Keratinocyte (primary cell): ENCODE data around the gene MDFI. TPM values are rescaled to one million over a fixed set of nuclear protein-coding genes. Genes with fewer than 3 reads are reported as not detected.

Experiments
- DNase-seq: peaks from one replicate; pipeline ENCODE4 v3.0.0-alpha.2; 2011; ENCODE audit warnings: low read depth, missing footprints, low spot score
- FAIRE-seq: peaks from 2 replicates; lab custom pipeline; 2011; peaks lifted over from hg19 to GRCh38; lab: Jason Lieb, UNC
- H2AFZ ChIP-seq: 2 replicates; pipeline ENCODE4 v1.6.0; 2012; ENCODE audit warnings: low read length, control low read depth, inconsistent platforms; ENCODE audit not compliant: control insufficient read depth
- H3K27ac ChIP-seq: 2 replicates; pipeline ENCODE4 v1.5.1; 2011; ENCODE audit warnings: low read length; ENCODE audit not compliant: control insufficient read depth, insufficient read depth
- H3K27me3 ChIP-seq: 3 replicates; pipeline ENCODE4 v1.6.0; 2011; ENCODE audit warnings: low read length; ENCODE audit not compliant: control insufficient read depth, insufficient read depth; ENCODE audit errors: extremely low read depth
- H3K36me3 ChIP-seq, 2 experiments: 2 replicates in 1 of 2; 3 replicates in 1 of 2; pipeline ENCODE4 v1.5.1; 2011; ENCODE audit warnings: low read length in 2 of 2, mild to moderate bottlenecking in 1 of 2; ENCODE audit not compliant: control insufficient read depth in 2 of 2, insufficient read depth in 2 of 2; ENCODE audit errors: extremely low read depth in 1 of 2
- H3K4me1 ChIP-seq: 3 replicates; pipeline ENCODE4 v1.5.1; 2011; ENCODE audit warnings: low read length; ENCODE audit not compliant: control insufficient read depth, insufficient read depth; ENCODE audit errors: extremely low read depth
- H3K4me2 ChIP-seq: 3 replicates; pipeline ENCODE4 v1.6.0; 2011; ENCODE audit warnings: low read depth, low read length; ENCODE audit not compliant: control insufficient read depth, insufficient read depth; ENCODE audit errors: extremely low read depth
- H3K4me3 ChIP-seq, 3 experiments: fragments of 200-600 bp in 1 of 3; sonication (generic) in 1 of 3; 2 replicates in 2 of 3; 3 replicates in 1 of 3; pipeline ENCODE4 v1.5.1; 2011 to 2016; ENCODE audit warnings: low read length in 3 of 3, mild to moderate bottlenecking in 3 of 3, control low read depth in 2 of 3, inconsistent platforms in 1 of 3, low read depth in 1 of 3, mixed read lengths in 1 of 3, mixed run types in 1 of 3, moderate library complexity in 1 of 3; ENCODE audit not compliant: control insufficient read depth in 2 of 3, insufficient read depth in 2 of 3; ENCODE audit errors: extremely low read depth in 1 of 3
- H3K79me2 ChIP-seq: 2 replicates; pipeline ENCODE4 v1.6.0; 2012; ENCODE audit warnings: low read length; ENCODE audit not compliant: control insufficient read depth, insufficient read depth
- H3K9ac ChIP-seq: 3 replicates; pipeline ENCODE4 v1.6.0; 2011; ENCODE audit warnings: low read length; ENCODE audit not compliant: control insufficient read depth, insufficient read depth; ENCODE audit errors: extremely low read depth
- H3K9me1 ChIP-seq: 3 replicates; pipeline ENCODE4 v1.6.0; 2011; ENCODE audit warnings: low read length; ENCODE audit not compliant: control insufficient read depth, insufficient read depth; ENCODE audit errors: extremely low read depth
- H3K9me3 ChIP-seq: 2 replicates; pipeline ENCODE4 v1.5.1; 2012; ENCODE audit warnings: low read depth, low read length; ENCODE audit not compliant: control insufficient read depth
- H4K20me1 ChIP-seq: 3 replicates; pipeline ENCODE4 v1.6.0; 2011; ENCODE audit warnings: low read length; ENCODE audit not compliant: control insufficient read depth, insufficient read depth; ENCODE audit errors: extremely low read depth
- EZH2 ChIP-seq: IDR thresholded peaks from one replicate; pipeline ENCODE4 v1.6.1; 2012; ENCODE audit warnings: inconsistent platforms, mild to moderate bottlenecking, low read length, moderate library complexity
- dilution Hi-C: fragments of 300-500 bp; cut with MboI; formaldehyde crosslinking; loops from one replicate; pipeline ENCODE4 v1.7.0; 2020; ENCODE audit warnings: low sequenced_read_pairs; ENCODE audit not compliant: extremely low pct_ligation_motif_present
- polyA minus RNA-seq, 3 experiments: library from RNA; depleted of rRNA, polyadenylated mRNA; stranded (reverse); fragments of >200 nt; gene quantifications; 1 replicate in 1 of 3; 2 replicates in 1 of 3; 3 replicates in 1 of 3; pipeline ENCODE4 v1.2.3, GENCODE V29; 2011
- polyA plus RNA-seq, 5 experiments: library from polyadenylated mRNA; depleted of rRNA in 3 of 5; stranded (reverse) in 3 of 5; stranded (forward) in 1 of 5; unstranded in 1 of 5; fragments of >200 nt; gene quantifications; 1 replicate in 1 of 5; 2 replicates in 3 of 5; 3 replicates in 1 of 5; pipeline versions ENCODE4 v1.2.1 to v1.2.3, GENCODE V29; 2011 to 2012; ENCODE audit warnings: missing spikeins in 2 of 5, low read depth in 1 of 5, low replicate concordance in 1 of 5
- TF ChIP-seq, protein P1 (sequence below), 3 experiments: IDR thresholded peaks in 1 of 3; conservative IDR thresholded peaks in 1 of 3; optimal IDR thresholded peaks in 1 of 3; 2 replicates in 2 of 3; 3 replicates in 1 of 3; pipeline versions ENCODE3 to v1.5.1; 2011; ENCODE audit warnings: low read length in 3 of 3, mild to moderate bottlenecking in 3 of 3, moderate library complexity in 2 of 3, control low read depth in 1 of 3, inconsistent platforms in 1 of 3; ENCODE audit not compliant: insufficient read depth in 2 of 3; ENCODE audit errors: extremely low read depth in 1 of 3

The MDFI gene, protein sequence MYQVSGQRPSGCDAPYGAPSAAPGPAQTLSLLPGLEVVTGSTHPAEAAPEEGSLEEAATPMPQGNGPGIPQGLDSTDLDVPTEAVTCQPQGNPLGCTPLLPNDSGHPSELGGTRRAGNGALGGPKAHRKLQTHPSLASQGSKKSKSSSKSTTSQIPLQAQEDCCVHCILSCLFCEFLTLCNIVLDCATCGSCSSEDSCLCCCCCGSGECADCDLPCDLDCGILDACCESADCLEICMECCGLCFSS
- polyA plus RNA-seq (60.1 to 104 TPM (median 76.2 TPM) in 3 replicates), polyA minus RNA-seq (32.9 to 60.9 TPM (median 37.5 TPM) in 3 replicates)
- polyA plus RNA-seq (2011; ENCODE audit: low read depth): 11.8 TPM
- 51.0 and 110 TPM in 2 replicates for polyA plus RNA-seq (2011; cell fraction: cytosol; rRNA removed)
- 108 and 157 TPM in 2 replicates for polyA plus RNA-seq (2011; cell fraction: nucleus; rRNA removed)
- 37.2 and 90.1 TPM in 2 replicates for polyA plus RNA-seq (2012; ENCODE audit: low replicate concordance)
- polyA minus RNA-seq (2011; cell fraction: cytosol; rRNA and poly(A)+ RNA removed): 109 TPM
- polyA minus RNA-seq (2011; cell fraction: nucleus; rRNA and poly(A)+ RNA removed): 32.3 and 41.4 TPM in 2 replicates

DNA sequence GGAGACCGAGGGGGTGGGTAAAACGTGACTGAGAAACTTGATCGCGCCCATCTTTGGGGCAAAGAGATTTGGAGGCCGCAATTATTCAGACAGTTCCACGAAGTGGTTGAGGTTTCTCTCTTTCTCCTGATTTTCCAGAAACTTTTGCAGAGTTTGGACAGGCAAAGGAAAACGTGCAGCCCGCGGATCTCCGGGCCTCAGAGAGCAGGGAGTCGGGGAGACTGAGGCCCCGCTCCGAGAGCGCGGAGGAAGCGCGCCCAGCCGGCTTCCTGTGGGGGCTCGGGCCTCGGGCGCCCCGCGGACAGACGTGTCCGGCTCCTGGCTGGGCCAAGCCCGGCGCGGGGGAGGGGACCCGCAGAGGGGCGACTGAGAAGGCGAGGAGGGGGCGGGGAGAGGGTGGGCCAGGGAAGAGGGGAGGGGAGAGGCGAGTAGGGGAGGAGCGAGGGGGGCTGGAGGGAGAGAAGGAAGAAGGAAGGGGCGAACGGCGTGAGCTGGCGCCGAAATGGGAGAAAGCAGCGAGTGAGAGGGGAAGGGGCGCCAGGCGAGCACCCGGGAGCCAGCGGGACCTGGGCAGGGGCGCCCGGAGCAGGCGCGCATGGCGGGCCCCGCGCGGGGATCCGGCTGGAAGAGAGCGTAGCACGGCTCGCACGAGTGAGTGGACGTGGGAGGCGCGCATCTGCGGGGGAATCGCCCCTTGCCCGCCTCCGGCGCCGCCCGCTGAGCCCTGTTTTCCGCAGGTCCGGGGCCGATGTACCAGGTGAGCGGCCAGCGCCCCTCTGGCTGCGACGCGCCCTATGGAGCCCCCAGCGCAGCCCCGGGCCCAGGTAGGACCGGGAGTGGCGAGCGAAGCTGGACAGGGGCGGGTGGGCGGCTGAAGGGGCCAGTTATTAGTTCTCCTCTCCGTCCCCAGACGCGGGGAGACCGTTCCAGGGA lies at the start of gene MDFI:
TSS of gene MDFI (plus strand) at position 467 of the 933 bp plus-strand sequence. CDS start at position 749, 282 bp downstream.
- dilution Hi-C loops: no loop called here
- H3K4me2 ChIP-seq: peak within 1 kb of the TSS; percentile 74

DNA sequence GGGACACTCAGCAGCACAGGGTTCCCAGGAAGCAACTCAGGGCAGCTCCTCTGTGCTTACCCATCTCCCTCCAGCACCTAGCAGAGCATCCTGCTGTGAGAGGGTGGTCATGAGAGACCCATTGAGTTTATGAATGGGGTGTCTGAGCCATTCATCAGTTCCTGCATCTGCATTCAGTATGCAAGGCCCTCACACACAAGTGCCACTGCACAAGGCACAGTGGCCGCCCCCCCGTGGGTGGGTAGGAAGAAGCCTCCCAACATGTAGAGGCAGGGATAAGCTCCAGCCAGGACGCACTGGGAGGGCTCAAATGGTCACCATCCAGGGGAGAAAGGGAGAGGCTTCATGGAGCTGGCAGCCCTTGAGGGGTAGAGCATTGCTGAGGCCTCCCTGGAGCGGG lies 49.0 kb upstream of the MDFI start:
- Histone ChIP-seq H4K20me1 (peaks cover 5% of the 10 kb centered on the region), H3K4me1 (no peaks in the 10 kb centered on the region), H3K9me3 (no peaks in the 10 kb centered on the region), H3K36me3 (peaks cover 5 to 16% of the 10 kb centered on the region in 2 experiments), H2AFZ (no peak overlapping the region), H3K9me1 (no peaks in the 10 kb centered on the region), H3K79me2 (no peaks in the 10 kb centered on the region), H3K27ac (no peak overlapping the region), H3K4me3 (no peak overlapping the region), H3K27me3 (no peaks in the 10 kb centered on the region), H3K4me2 (no peak overlapping the region), H3K9ac (no peak overlapping the region)
- FAIRE-seq: no peak
- no peak for TF ChIP-seq EZH2
- TF ChIP-seq, protein P1, sequence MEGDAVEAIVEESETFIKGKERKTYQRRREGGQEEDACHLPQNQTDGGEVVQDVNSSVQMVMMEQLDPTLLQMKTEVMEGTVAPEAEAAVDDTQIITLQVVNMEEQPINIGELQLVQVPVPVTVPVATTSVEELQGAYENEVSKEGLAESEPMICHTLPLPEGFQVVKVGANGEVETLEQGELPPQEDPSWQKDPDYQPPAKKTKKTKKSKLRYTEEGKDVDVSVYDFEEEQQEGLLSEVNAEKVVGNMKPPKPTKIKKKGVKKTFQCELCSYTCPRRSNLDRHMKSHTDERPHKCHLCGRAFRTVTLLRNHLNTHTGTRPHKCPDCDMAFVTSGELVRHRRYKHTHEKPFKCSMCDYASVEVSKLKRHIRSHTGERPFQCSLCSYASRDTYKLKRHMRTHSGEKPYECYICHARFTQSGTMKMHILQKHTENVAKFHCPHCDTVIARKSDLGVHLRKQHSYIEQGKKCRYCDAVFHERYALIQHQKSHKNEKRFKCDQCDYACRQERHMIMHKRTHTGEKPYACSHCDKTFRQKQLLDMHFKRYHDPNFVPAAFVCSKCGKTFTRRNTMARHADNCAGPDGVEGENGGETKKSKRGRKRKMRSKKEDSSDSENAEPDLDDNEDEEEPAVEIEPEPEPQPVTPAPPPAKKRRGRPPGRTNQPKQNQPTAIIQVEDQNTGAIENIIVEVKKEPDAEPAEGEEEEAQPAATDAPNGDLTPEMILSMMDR (optimal IDR thresholded peaks at IDR 0.05 in 1 of 3, IDR thresholded peaks at IDR 0.05 in 1 of 3, conservative IDR thresholded peaks at IDR 0.05 in 1 of 3; ENCODE audit: extremely low read depth in 1 of 3, insufficient read depth in 2 of 3, low read length in 3 of 3): no peak
- no peak for DNase-seq
- dilution Hi-C loops: no loop called here

More for the DNA sequence above, at the start of gene MDFI:
- H3K9ac ChIP-seq: peak within 1 kb of the TSS; percentile 93
- H3K4me1 ChIP-seq: peaks cover 43% of the 10 kb centered on the region
- peaks cover 14 to 23% of the 10 kb centered on the region in 2 experiments for H3K36me3 ChIP-seq
- TF ChIP-seq, protein P1 (optimal IDR thresholded peaks at IDR 0.05 in 1 of 3, IDR thresholded peaks at IDR 0.05 in 1 of 3, conservative IDR thresholded peaks at IDR 0.05 in 1 of 3; ENCODE audit: extremely low read depth in 1 of 3, insufficient read depth in 2 of 3, low read length in 3 of 3): no peak
- no peak for TF ChIP-seq EZH2
- H3K9me1 ChIP-seq: peaks cover 5% of the 10 kb centered on the region
- H3K27ac ChIP-seq: peak within 1 kb of the TSS; percentile 90
- no peaks in the 10 kb centered on the region for H3K9me3 ChIP-seq
- H2AFZ ChIP-seq: no peak within 1 kb of the TSS
- no peaks in the 10 kb centered on the region for H3K27me3 ChIP-seq
- DNase-seq (no peak), FAIRE-seq (no peak)
- H4K20me1 ChIP-seq: peaks cover 8% of the 10 kb centered on the region
- peaks cover 45% of the 10 kb centered on the region for H3K79me2 ChIP-seq
- peak within 1 kb of the TSS; percentile 79 to 89 (median 86) for H3K4me3 ChIP-seq
